Measurements from ENCODE around the gene TMEM44. TPM values are rescaled to one million over a fixed set of nuclear protein-coding genes. Genes with fewer than 3 reads are reported as not detected.
"Not testable (repeated sequence)": the region's sequence is repeated elsewhere in the genome, so short reads cannot be mapped to it uniquely, and the experiment has no call there.

TMEM44 gene
- total RNA-seq, 2 donors from 2014 or later: 0.87 to 0.94 TPM

DNA sequence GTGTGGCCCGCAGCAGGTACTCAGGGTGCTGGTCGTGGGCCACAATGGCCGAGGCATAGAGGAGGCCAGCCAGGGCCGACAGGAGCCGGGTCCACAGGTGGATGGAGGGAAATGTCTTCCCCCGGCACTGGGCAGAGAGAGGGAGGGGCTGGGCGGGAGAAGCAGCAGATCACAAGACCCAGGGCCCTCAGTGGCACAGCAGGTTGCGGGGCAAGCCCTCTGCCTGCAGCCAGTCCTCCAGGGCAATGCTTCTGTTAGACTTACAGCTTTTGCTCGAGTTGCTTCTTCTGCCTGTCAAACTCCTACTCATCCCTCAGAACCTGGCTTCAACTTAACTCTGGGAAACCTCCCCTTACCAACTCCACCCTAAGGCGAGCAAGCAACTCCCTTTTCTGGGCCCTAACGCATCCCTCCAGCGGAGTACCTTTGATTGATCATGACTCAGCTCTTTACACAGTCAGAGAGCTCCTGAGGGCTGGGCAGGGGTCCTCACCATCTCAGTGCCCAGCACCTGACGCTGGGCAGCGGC lies 16.0 kb downstream of the TMEM44 start:
- no peak overlapping the region for H3K27ac Mint-ChIP-seq
- H3K4me3 Mint-ChIP-seq: no peak overlapping the region
- H3K36me3 Mint-ChIP-seq (ENCODE audit: low read depth): no peaks in the 10 kb centered on the region
- peaks cover 2% of the 10 kb centered on the region for H3K4me1 Mint-ChIP-seq
- no peak for ATAC-seq
- H3K9me3 ChIP-seq (ENCODE audit: control insufficient read depth, low read length, poor library complexity, severe bottlenecking): no peaks in the 10 kb centered on the region
- DNase-seq: no peak
- H3K27me3 Mint-ChIP-seq: no peaks in the 10 kb centered on the region

DNA sequence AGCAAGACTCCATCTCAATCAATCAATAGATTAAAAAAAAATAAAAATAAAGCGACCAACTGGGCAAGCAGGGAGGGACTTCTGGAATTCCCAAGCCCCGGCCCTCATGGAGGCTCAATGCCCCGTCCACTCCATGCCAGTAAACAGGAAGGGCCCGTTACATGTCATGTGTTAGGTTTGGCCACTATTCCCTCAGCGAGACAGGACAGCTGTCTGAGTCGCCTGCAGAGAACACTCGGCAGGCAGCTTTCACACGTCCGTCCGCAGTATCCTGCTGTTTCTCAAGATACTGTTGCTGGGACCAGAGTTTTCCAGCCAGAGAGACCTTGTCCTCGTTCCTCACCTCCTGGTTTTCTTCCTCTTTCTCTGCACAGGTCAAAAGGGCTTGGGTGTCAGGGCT lies 18.0 kb downstream of the TMEM44 start:
- no peak overlapping the region for H3K4me3 Mint-ChIP-seq
- no peak overlapping the region for H3K27ac Mint-ChIP-seq
- H3K36me3 Mint-ChIP-seq (ENCODE audit: low read depth): no peaks in the 10 kb centered on the region
- peaks cover 2% of the 10 kb centered on the region for H3K4me1 Mint-ChIP-seq
- H3K9me3 ChIP-seq (ENCODE audit: control insufficient read depth, low read length, poor library complexity, severe bottlenecking): no peaks in the 10 kb centered on the region
- ATAC-seq (no peak), DNase-seq (no peak)
- H3K27me3 Mint-ChIP-seq: no peaks in the 10 kb centered on the region

DNA sequence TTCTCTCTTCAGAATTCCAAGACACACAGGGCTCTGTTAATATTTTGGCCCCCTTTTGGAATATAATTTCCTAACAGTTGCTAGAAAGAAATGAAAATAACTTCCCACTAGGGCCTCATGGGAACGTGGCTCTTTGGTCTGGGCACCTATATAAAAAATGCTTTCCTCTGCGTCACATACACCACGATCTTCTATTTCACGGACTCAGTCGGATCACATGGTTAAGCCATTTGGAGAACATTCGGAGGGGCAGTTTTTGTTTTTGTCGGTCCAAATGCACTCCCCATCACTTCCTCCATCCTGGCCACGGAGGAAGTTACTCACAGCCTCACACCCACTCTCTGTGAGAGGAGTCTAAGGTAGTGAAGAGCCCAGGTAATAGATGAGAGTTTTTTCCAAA lies 21.0 kb downstream of the TMEM44 start:
- H3K9me3 ChIP-seq (ENCODE audit: control insufficient read depth, low read length, poor library complexity, severe bottlenecking): no peaks in the 10 kb centered on the region
- H3K4me1 Mint-ChIP-seq: peaks cover 4% of the 10 kb centered on the region
- no peak overlapping the region for H3K27ac Mint-ChIP-seq
- peaks cover 4% of the 10 kb centered on the region for H3K36me3 Mint-ChIP-seq (ENCODE audit: low read depth)
- no peak for ATAC-seq
- no peak for DNase-seq
- H3K27me3 Mint-ChIP-seq: peaks cover 9% of the 10 kb centered on the region
- H3K4me3 Mint-ChIP-seq: no peak overlapping the region

GRCh38 chr3:194610689-194611088 lies 22.5 kb downstream of the TMEM44 start:
- DNase-seq (no peak), ATAC-seq (no peak)
- peaks cover 4% of the 10 kb centered on the region for H3K4me1 Mint-ChIP-seq
- H3K9me3 ChIP-seq (ENCODE audit: control insufficient read depth, low read length, poor library complexity, severe bottlenecking): no peaks in the 10 kb centered on the region
- H3K27me3 Mint-ChIP-seq: peaks cover 9% of the 10 kb centered on the region
- no peak overlapping the region for H3K27ac Mint-ChIP-seq
- H3K4me3 Mint-ChIP-seq: no peak overlapping the region
- peaks cover 6% of the 10 kb centered on the region for H3K36me3 Mint-ChIP-seq (ENCODE audit: low read depth)

- no peak overlapping the region for H3K4me3 Mint-ChIP-seq
- ATAC-seq (no peak), DNase-seq (no peak)
- peaks cover 9% of the 10 kb centered on the region for H3K27me3 Mint-ChIP-seq
- H3K9me3 ChIP-seq (ENCODE audit: control insufficient read depth, low read length, poor library complexity, severe bottlenecking): no peaks in the 10 kb centered on the region
- H3K27ac Mint-ChIP-seq: no peak overlapping the region
- peaks cover 4% of the 10 kb centered on the region for H3K4me1 Mint-ChIP-seq
- peaks cover 6% of the 10 kb centered on the region for H3K36me3 Mint-ChIP-seq (ENCODE audit: low read depth)
These were observed 23.6 kb downstream of the TMEM44 start for GRCh38 chr3:194609601-194610000.

GRCh38 chr3:194608981-194609380 lies 24.2 kb downstream of the TMEM44 start:
- DNase-seq (no peak), ATAC-seq (no peak)
- Mint-ChIP-seq H3K36me3 (ENCODE audit: low read depth) (peaks cover 6% of the 10 kb centered on the region), H3K4me1 (peaks cover 4% of the 10 kb centered on the region), H3K4me3 (no peak overlapping the region), H3K27me3 (peaks cover 9% of the 10 kb centered on the region), H3K27ac (no peak overlapping the region)
- no peaks in the 10 kb centered on the region for H3K9me3 ChIP-seq (ENCODE audit: control insufficient read depth, low read length, poor library complexity, severe bottlenecking)

GRCh38 chr3:194607592-194608389 lies 25.4 kb downstream of the TMEM44 start:
- Mint-ChIP-seq H3K27me3 (peaks cover 9% of the 10 kb centered on the region), H3K27ac (no peak overlapping the region), H3K4me3 (no peak overlapping the region), H3K36me3 (ENCODE audit: low read depth) (peaks cover 6% of the 10 kb centered on the region), H3K4me1 (peaks cover 4% of the 10 kb centered on the region)
- ATAC-seq (no peak), DNase-seq (no peak)
- no peaks in the 10 kb centered on the region for H3K9me3 ChIP-seq (ENCODE audit: control insufficient read depth, low read length, poor library complexity, severe bottlenecking)

DNA sequence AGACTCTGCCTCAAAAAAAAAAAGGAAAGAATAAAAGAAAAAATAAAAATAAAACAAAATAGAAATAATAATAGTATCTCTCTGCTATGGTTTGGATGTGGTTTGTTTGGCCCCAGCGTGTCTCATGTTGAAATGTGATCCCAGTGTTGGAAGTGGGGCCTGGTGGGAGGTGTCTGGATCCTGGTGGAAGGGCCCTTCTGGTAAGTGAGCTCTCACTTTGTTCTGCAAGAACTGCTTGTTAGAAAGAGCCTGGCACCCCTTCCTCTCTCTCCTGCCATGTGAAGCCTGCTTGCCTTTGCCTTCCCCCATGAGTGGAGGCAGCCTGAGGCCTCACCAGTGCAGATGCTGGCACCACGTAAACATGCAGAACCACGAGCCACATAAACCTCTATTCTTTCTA lies 26.3 kb downstream of the TMEM44 start:
- peaks cover 3% of the 10 kb centered on the region for H3K4me1 Mint-ChIP-seq
- DNase-seq: no peak
- H3K27me3 Mint-ChIP-seq: peaks cover 9% of the 10 kb centered on the region
- peaks cover 6% of the 10 kb centered on the region for H3K36me3 Mint-ChIP-seq (ENCODE audit: low read depth)
- no peak overlapping the region for H3K4me3 Mint-ChIP-seq
- no peak overlapping the region for H3K27ac Mint-ChIP-seq
- H3K9me3 ChIP-seq (ENCODE audit: control insufficient read depth, low read length, poor library complexity, severe bottlenecking): no peaks in the 10 kb centered on the region
- no peak for ATAC-seq

DNA sequence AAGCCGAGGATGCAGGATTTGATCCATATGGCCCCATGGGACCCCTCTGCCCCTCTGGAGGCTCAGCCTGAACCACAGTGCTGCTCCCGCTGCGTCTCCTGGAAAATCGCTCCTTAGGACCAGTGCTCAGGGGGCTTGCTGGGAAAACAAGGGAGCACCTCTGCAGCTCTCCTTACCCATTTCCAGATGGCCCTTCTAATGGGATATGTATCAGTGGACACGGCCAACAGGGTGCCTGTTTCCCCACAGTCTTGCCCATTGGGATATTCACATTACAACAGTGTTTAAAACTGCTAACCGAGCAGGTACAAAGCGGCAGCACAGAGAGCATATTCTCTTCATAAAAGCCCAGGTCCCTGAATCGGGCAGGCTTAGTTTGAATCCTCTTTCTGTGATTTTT lies 27.1 kb downstream of the TMEM44 start:
- Mint-ChIP-seq H3K4me3 (no peak overlapping the region), H3K27ac (no peak overlapping the region), H3K27me3 (peaks cover 9% of the 10 kb centered on the region), H3K4me1 (peaks cover 3% of the 10 kb centered on the region), H3K36me3 (ENCODE audit: low read depth) (peaks cover 6% of the 10 kb centered on the region)
- ATAC-seq: no peak
- no peak for DNase-seq
- H3K9me3 ChIP-seq (ENCODE audit: control insufficient read depth, low read length, poor library complexity, severe bottlenecking): no peaks in the 10 kb centered on the region

DNA sequence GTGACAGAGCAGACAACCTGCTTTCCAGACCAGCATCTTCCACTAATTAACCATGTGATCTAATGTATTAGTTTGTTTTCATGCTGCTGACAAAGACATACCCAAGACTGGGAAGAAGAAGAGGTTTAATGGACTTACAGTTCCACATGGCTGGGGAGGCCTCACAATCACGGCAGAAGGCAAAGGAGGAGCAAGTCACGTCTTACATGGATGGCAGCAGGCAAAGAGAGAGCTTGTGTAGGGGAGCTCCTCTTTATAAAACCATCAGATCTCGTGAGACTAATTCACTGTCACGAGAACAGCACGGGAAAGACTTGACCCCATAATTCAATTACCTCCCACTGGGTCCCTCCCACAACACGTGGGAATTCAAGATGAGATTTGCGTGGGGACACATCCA lies 27.9 kb downstream of the TMEM44 start:
- H3K4me3 Mint-ChIP-seq; H3K36me3 Mint-ChIP-seq (ENCODE audit: low read depth); H3K9me3 ChIP-seq (ENCODE audit: control insufficient read depth, low read length, poor library complexity, severe bottlenecking); ATAC-seq; H3K27me3 Mint-ChIP-seq; DNase-seq; H3K4me1 Mint-ChIP-seq; H3K27ac Mint-ChIP-seq: not testable (repeated sequence)

GRCh38 chr3:194604837-194605236 lies 28.4 kb downstream of the TMEM44 start:
- H3K27ac Mint-ChIP-seq: no peak overlapping the region
- no peaks in the 10 kb centered on the region for H3K9me3 ChIP-seq (ENCODE audit: control insufficient read depth, low read length, poor library complexity, severe bottlenecking)
- no peak overlapping the region for H3K4me3 Mint-ChIP-seq
- H3K27me3 Mint-ChIP-seq: peaks cover 9% of the 10 kb centered on the region
- H3K4me1 Mint-ChIP-seq: peaks cover 3% of the 10 kb centered on the region
- DNase-seq: no peak
- no peak for ATAC-seq
- H3K36me3 Mint-ChIP-seq (ENCODE audit: low read depth): peaks cover 6% of the 10 kb centered on the region

GRCh38 chr3:194604126-194604525 lies 29.1 kb downstream of the TMEM44 start:
- peaks cover 8% of the 10 kb centered on the region for H3K27me3 Mint-ChIP-seq
- H3K4me3 Mint-ChIP-seq: no peak overlapping the region
- peaks cover 6% of the 10 kb centered on the region for H3K36me3 Mint-ChIP-seq (ENCODE audit: low read depth)
- ATAC-seq (no peak), DNase-seq (no peak)
- H3K9me3 ChIP-seq (ENCODE audit: control insufficient read depth, low read length, poor library complexity, severe bottlenecking): no peaks in the 10 kb centered on the region
- H3K27ac Mint-ChIP-seq: no peak overlapping the region
- peaks cover 3% of the 10 kb centered on the region for H3K4me1 Mint-ChIP-seq

DNA sequence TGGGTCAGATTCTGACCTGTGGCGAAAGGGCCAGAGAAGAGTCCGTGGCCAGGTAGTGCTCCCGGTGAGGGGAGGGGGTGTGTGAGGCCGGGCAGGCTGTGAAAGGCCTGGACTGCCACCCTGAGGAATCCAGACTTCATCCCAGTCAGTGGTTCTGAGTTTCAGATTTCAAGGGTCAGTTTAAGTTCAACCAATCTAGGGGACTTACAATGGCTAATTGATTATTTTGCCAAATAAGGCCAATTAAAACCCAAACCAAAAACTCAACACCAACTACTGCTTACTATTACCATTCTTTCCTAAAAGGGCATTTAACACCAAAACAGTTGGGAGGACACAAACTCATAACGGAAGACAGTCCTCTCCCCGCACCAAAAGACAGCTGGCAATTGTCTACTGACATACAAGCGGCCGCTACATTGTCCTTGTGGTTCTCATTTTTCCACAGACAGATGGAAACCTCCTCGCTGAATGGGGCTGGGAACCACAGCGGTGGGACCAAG lies 30.5 kb downstream of the TMEM44 start:
- H3K4me3 Mint-ChIP-seq: no peak overlapping the region
- H3K27ac Mint-ChIP-seq: no peak overlapping the region
- H3K9me3 ChIP-seq (ENCODE audit: control insufficient read depth, low read length, poor library complexity, severe bottlenecking): no peaks in the 10 kb centered on the region
- no peaks in the 10 kb centered on the region for H3K4me1 Mint-ChIP-seq
- DNase-seq: no peak
- H3K27me3 Mint-ChIP-seq: no peaks in the 10 kb centered on the region
- ATAC-seq: no peak
- H3K36me3 Mint-ChIP-seq (ENCODE audit: low read depth): peaks cover 2% of the 10 kb centered on the region

Data from T-helper 17 cell (primary cell).